Measurements from ENCODE around the gene SLC37A4.

DNA sequence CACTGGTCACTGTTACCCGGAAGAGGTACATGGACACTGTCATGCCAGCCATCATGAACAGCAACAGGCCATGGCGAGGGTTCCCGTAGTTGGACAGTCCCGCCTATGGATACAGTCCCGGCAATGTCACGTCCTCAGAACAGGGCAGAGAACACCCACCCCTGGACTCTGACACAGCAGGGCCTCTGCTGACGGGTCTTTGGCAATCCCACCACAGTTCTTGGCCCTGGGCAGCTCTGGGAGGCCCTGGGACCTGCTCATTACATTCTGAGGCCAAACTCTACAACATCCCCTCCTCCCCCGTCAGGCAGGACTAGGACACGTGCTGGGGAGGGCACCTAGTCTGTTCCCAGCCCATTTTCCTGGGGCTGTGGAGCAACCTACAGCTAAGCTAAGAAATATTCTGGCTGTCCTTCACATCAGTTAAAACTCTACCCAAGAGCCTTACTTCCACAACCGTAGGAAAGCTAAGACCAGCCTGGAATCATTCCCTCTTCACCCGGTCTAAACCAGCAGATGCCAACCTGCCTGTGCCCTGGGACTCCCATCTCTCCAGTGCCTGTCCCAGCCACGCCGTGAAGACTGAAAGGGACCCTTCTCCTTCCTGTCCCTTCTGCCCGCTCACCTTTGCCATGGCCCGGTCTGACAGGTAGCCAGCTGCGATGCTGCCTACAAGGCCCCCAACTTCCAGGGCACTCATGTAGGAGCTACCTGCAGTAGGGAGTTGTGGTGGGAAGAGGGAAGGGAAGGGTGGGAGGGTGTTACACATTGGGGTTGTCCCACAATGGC lies 4.5 kb downstream of the SLC37A4 start:
- TF ChIP-seq POLR2AphosphoS5 (IDR thresholded peaks at IDR 0.05; ENCODE audit: low read depth): no peak
- TF ChIP-seq, protein P1, sequence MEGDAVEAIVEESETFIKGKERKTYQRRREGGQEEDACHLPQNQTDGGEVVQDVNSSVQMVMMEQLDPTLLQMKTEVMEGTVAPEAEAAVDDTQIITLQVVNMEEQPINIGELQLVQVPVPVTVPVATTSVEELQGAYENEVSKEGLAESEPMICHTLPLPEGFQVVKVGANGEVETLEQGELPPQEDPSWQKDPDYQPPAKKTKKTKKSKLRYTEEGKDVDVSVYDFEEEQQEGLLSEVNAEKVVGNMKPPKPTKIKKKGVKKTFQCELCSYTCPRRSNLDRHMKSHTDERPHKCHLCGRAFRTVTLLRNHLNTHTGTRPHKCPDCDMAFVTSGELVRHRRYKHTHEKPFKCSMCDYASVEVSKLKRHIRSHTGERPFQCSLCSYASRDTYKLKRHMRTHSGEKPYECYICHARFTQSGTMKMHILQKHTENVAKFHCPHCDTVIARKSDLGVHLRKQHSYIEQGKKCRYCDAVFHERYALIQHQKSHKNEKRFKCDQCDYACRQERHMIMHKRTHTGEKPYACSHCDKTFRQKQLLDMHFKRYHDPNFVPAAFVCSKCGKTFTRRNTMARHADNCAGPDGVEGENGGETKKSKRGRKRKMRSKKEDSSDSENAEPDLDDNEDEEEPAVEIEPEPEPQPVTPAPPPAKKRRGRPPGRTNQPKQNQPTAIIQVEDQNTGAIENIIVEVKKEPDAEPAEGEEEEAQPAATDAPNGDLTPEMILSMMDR (IDR thresholded peaks at IDR 0.05; ENCODE audit: insufficient read depth, low read length): no peak
- TF ChIP-seq GABPA (IDR thresholded peaks at IDR 0.05; ENCODE audit: low read depth): no peak
- TF ChIP-seq, protein P2, sequence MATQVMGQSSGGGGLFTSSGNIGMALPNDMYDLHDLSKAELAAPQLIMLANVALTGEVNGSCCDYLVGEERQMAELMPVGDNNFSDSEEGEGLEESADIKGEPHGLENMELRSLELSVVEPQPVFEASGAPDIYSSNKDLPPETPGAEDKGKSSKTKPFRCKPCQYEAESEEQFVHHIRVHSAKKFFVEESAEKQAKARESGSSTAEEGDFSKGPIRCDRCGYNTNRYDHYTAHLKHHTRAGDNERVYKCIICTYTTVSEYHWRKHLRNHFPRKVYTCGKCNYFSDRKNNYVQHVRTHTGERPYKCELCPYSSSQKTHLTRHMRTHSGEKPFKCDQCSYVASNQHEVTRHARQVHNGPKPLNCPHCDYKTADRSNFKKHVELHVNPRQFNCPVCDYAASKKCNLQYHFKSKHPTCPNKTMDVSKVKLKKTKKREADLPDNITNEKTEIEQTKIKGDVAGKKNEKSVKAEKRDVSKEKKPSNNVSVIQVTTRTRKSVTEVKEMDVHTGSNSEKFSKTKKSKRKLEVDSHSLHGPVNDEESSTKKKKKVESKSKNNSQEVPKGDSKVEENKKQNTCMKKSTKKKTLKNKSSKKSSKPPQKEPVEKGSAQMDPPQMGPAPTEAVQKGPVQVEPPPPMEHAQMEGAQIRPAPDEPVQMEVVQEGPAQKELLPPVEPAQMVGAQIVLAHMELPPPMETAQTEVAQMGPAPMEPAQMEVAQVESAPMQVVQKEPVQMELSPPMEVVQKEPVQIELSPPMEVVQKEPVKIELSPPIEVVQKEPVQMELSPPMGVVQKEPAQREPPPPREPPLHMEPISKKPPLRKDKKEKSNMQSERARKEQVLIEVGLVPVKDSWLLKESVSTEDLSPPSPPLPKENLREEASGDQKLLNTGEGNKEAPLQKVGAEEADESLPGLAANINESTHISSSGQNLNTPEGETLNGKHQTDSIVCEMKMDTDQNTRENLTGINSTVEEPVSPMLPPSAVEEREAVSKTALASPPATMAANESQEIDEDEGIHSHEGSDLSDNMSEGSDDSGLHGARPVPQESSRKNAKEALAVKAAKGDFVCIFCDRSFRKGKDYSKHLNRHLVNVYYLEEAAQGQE (IDR thresholded peaks at IDR 0.05; ENCODE audit: insufficient replicate concordance, low read depth): no peak
